22Rv1 (cell line): ENCODE measurements around the gene SFT2D1.

ENCODE experiments used
- ZFX ChIP-seq: fragments of 450-650 bp; IDR thresholded peaks from 2 replicates; pipeline ENCODE4 v1.6.1; 2017; ENCODE audit warnings: antibody characterized with exemption, borderline replicate concordance
- TF ChIP-seq, protein P1 (sequence below): fragments of 450-650 bp; IDR thresholded peaks from 2 replicates; pipeline ENCODE4 v1.5.1; 2017; ENCODE audit warnings: mild to moderate bottlenecking

DNA sequence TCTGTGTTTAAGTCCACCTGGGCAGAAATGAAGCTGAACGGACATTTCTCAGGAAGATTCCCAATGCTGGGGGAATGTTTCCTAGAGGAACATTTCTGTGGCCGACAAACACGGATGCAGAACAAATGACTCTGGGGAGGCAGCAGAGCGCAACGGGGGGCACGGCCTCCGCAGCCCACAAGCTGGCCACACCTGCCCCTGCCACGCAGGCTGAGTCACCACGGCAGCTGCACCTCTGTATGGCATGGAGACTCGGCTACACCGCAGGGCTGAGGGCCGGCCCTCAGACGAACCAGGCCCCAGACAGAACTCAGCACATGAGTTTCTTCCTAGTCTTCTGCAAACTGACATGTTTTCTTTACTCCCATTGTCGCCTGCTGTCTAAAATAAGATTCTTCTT, 24.1 kb downstream of the SFT2D1 start:
- TF ChIP-seq, protein P1, sequence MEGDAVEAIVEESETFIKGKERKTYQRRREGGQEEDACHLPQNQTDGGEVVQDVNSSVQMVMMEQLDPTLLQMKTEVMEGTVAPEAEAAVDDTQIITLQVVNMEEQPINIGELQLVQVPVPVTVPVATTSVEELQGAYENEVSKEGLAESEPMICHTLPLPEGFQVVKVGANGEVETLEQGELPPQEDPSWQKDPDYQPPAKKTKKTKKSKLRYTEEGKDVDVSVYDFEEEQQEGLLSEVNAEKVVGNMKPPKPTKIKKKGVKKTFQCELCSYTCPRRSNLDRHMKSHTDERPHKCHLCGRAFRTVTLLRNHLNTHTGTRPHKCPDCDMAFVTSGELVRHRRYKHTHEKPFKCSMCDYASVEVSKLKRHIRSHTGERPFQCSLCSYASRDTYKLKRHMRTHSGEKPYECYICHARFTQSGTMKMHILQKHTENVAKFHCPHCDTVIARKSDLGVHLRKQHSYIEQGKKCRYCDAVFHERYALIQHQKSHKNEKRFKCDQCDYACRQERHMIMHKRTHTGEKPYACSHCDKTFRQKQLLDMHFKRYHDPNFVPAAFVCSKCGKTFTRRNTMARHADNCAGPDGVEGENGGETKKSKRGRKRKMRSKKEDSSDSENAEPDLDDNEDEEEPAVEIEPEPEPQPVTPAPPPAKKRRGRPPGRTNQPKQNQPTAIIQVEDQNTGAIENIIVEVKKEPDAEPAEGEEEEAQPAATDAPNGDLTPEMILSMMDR: no peak
- TF ChIP-seq ZFX: no peak
